WERI-Rb-1 (cell line): ENCODE results near the gene SOBP.

Source experiments
- DNase-seq: peaks from one replicate; pipeline ENCODE4 v3.0.0-alpha.2; 2020
- H3K27ac ChIP-seq: fragments of 250-450 bp; sonication (Bioruptor Pico); 2 replicates; pipeline ENCODE4 v1.5.1; 2020; ENCODE audit warnings: mild to moderate bottlenecking, moderate library complexity
- H3K27me3 ChIP-seq: fragments of 250-450 bp; sonication (Bioruptor Pico); 2 replicates; pipeline ENCODE4 v1.5.1; 2021; ENCODE audit warnings: mild to moderate bottlenecking, low read depth, moderate library complexity; ENCODE audit not compliant: insufficient read depth, severe bottlenecking
- H3K36me3 ChIP-seq: fragments of 250-450 bp; sonication (Bioruptor Pico); 2 replicates; pipeline ENCODE4 v1.5.1; 2020; ENCODE audit warnings: mild to moderate bottlenecking, moderate library complexity
- H3K4me3 ChIP-seq: 2 replicates; pipeline ENCODE4 v1.5.1; 2011; ENCODE audit warnings: low read depth, mild to moderate bottlenecking, control low read depth, low read length
- H3K9me3 ChIP-seq: fragments of 250-450 bp; sonication (Bioruptor Pico); 2 replicates; pipeline ENCODE4 v1.5.1; 2021; ENCODE audit warnings: mild to moderate bottlenecking, moderate library complexity; ENCODE audit not compliant: severe bottlenecking
- CTCF ChIP-seq: IDR thresholded peaks from 2 replicates; pipeline ENCODE4 v1.5.1; 2011; ENCODE audit warnings: low read depth, mild to moderate bottlenecking, control low read depth, inconsistent platforms, low read length

The SOBP gene

GRCh38 chr6:107485157-107485556 is 4.8 kb upstream of the SOBP start:
- TF ChIP-seq CTCF = no peak
- Histone ChIP-seq H3K4me3 (no peak overlapping the region), H3K9me3 (no peaks in the 10 kb centered on the region), H3K36me3 (no peaks in the 10 kb centered on the region), H3K27me3 (peaks cover 28% of the 10 kb centered on the region), H3K27ac (no peak overlapping the region)
- no peak for DNase-seq

GRCh38 chr6:107488174-107488874 is 1.6 kb upstream of the SOBP start:
- H3K9me3 ChIP-seq = no peaks in the 10 kb centered on the region
- H3K27ac ChIP-seq = no peak overlapping the region
- no peak for TF ChIP-seq CTCF
- H3K27me3 ChIP-seq = peaks cover 37% of the 10 kb centered on the region
- no peaks in the 10 kb centered on the region for H3K36me3 ChIP-seq
- DNase-seq = no peak
- H3K4me3 ChIP-seq = peak overlapping the region; percentile 63

- H3K27ac ChIP-seq = no peak overlapping the region
Measured at GRCh38 chr6:107488875-107489635, 862 bp upstream of the SOBP start.

GRCh38 chr6:107490566-107491137 is 735 bp downstream of the SOBP start:
- Histone ChIP-seq H3K36me3 (no peaks in the 10 kb centered on the region), H3K27ac (no peak overlapping the region), H3K27me3 (peaks cover 33% of the 10 kb centered on the region), H3K4me3 (peak overlapping the region; percentile 49), H3K9me3 (no peaks in the 10 kb centered on the region)
- no peak for TF ChIP-seq CTCF
- no peak for DNase-seq

More at GRCh38 chr6:107488875-107489635, 862 bp upstream of the SOBP start:
- Histone ChIP-seq H3K27me3 (peaks cover 37% of the 10 kb centered on the region), H3K9me3 (no peaks in the 10 kb centered on the region), H3K4me3 (peak overlapping the region; percentile 63), H3K36me3 (no peaks in the 10 kb centered on the region)
- peak; percentile 44 for DNase-seq
- no peak for TF ChIP-seq CTCF

DNA sequence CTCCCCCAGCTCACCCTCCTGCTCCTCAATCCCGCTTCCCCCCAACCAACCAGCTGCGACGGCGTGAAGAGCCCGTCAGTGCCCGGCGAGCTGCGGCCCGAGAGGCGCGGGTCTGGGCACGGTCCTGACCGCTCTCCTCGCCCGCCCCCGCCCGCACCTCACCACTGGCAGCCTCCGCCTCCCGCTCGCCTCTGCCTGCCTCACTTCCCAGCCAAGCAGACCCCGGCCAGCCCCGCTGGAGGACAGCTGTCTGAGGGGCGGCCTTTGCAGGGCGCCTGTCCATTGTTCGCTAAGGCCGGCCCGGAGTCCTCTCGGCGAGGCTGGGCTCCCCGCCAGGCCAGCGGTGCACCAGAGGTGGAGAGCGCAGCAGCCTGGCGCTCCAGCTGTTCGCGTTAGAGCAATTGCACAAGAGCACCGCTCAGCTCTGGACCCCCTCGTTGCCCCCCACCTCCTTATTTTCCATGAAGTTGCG is 1.3 kb downstream of the SOBP start:
- Histone ChIP-seq H3K9me3 (no peaks in the 10 kb centered on the region), H3K36me3 (no peaks in the 10 kb centered on the region), H3K27ac (no peak overlapping the region), H3K27me3 (peaks cover 33% of the 10 kb centered on the region), H3K4me3 (no peak overlapping the region)
- DNase-seq = no peak
- no peak for TF ChIP-seq CTCF
